Spleen (tissue), 11 donors: ENCODE data around the gene DNAH9. TPM values are rescaled to one million over a fixed set of nuclear protein-coding genes. Genes with fewer than 3 reads are reported as not detected.

ENCODE experiments used
- DNase-seq: peaks from one replicate; pipeline ENCODE4 v3.0.0-alpha.2; 2020
- H3K27ac ChIP-seq, 8 donors: fragments of 200-600 bp; sonication (generic) in 7 of 8; 1 replicate in 4 of 8; 2 replicates in 4 of 8; pipeline versions ENCODE4 v1.5.0 to v1.8.0; 2016 to 2021; ENCODE audit warnings: inconsistent platforms in 4 of 8, mild to moderate bottlenecking in 4 of 8, moderate library complexity in 1 of 8
- H3K27me3 ChIP-seq, 7 donors: fragments of 200-600 bp; sonication (generic) in 6 of 7; replicated peaks in 1 of 7; 1 replicate in 4 of 7; 2 replicates in 3 of 7; pipeline versions ENCODE4 v1.5.0 to v1.8.0; 2016 to 2021; ENCODE audit warnings: inconsistent platforms in 3 of 7, mild to moderate bottlenecking in 1 of 7
- H3K36me3 ChIP-seq, 6 donors: fragments of 200-600 bp; sonication (generic) in 5 of 6; 1 replicate in 4 of 6; 2 replicates in 2 of 6; pipeline versions ENCODE4 v1.5.0 to v1.8.0; 2016 to 2021; ENCODE audit warnings: inconsistent platforms in 2 of 6
- H3K4me1 ChIP-seq, 6 donors: fragments of 200-600 bp; sonication (generic) in 5 of 6; 1 replicate in 3 of 6; 2 replicates in 3 of 6; pipeline versions ENCODE4 v1.5.0 to v1.8.0; 2016 to 2021; ENCODE audit warnings: inconsistent platforms in 3 of 6
- H3K4me3 ChIP-seq, 8 donors: fragments of 200-600 bp; sonication (generic) in 7 of 8; 1 replicate in 4 of 8; 2 replicates in 4 of 8; pipeline versions ENCODE4 v1.5.0 to v1.8.0; 2016 to 2021; ENCODE audit warnings: inconsistent platforms in 4 of 8, mild to moderate bottlenecking in 4 of 8, moderate library complexity in 2 of 8
- H3K9me3 ChIP-seq, 8 donors: fragments of 200-600 bp; sonication (generic) in 7 of 8; 1 replicate in 4 of 8; 2 replicates in 4 of 8; pipeline versions ENCODE4 v1.5.0 to v1.8.0; 2016 to 2021; ENCODE audit warnings: inconsistent platforms in 4 of 8
- POLR2A ChIP-seq, 3 donors: fragments of 450-650 bp; IDR thresholded peaks; one replicate each; pipeline ENCODE4 v1.5.1; 2017; ENCODE audit warnings: antibody characterized with exemption in 3 of 3, mild to moderate bottlenecking in 1 of 3
- POLR2AphosphoS5 ChIP-seq, 3 donors: sonication (generic); formaldehyde crosslinking; IDR thresholded peaks; one replicate each; pipeline ENCODE4 v1.5.1; 2017; ENCODE audit warnings: antibody characterized with exemption in 3 of 3
- WGBS, 5 donors: extraction: QIAGEN DNeasy Blood & Tissue Kit in 3 of 5; methylation state at CpG; one replicate each; pipeline versions ENCODE4 v1.1.5 to v1.1.7; 2013 to 2018; 5-methylcytosine and 5-hydroxymethylcytosine counted together
- intact Hi-C: fragments of 100-400 bp; cut with DNase I; formaldehyde crosslinking; loops from one replicate; pipeline ENCODE4 v1.15.0; 2023; ENCODE audit warnings: low total_unique reads
- polyA plus RNA-seq, 3 donors: library from polyadenylated mRNA; stranded (reverse); fragments of 200-250 nt; gene quantifications; one replicate each; pipeline ENCODE4 v1.2.1, GENCODE V29; 2013
- total RNA-seq, 7 donors: library from RNA; depleted of rRNA in 3 of 7; stranded (reverse); fragments of >200 nt in 3 of 7; fragmentation: NEBNext Ultra II Directional in 4 of 7; extraction: Animal tissue kit (Norgen Biotek cat#: 25700) in 4 of 7; gene quantifications; one replicate each; pipeline versions ENCODE4 v1.1.0 to v1.2.1, GENCODE V29; 2016 to 2021
- TF ChIP-seq, protein P1 (sequence below), 11 experiments: fragments of 200-600 bp in 7 of 11; fragments of 450-650 bp in 4 of 11; sonication (generic) in 4 of 11; IDR thresholded peaks in 8 of 11; conservative IDR thresholded peaks in 3 of 11; 1 replicate in 7 of 11; 2 replicates in 4 of 11; pipeline versions ENCODE4 v1.4.0 to v1.8.0; 2016 to 2021; ENCODE audit warnings: antibody characterized with exemption in 11 of 11, inconsistent platforms in 4 of 11, mild to moderate bottlenecking in 1 of 11
- donor health status: healthy with polysubstance abuse.
- donor health status: DM: no; HTN: no; CAD: no; lungs with moderate emphysema.
- donor health status: DM: no; HTN: no; CAD: no.
- donor health status: Bipolar disorder and iron deficiency.
- donor health status: healthy.
- donor health status: DM: no; HTN: no; CAD: no.
- donor health status: DM: yes; HTN: yes; CAD: no.

Gene DNAH9
- total and polyA plus RNA-seq, 10 donors, result 0.06 to 0.92 (median 0.22) TPM; not detected in 2

DNA sequence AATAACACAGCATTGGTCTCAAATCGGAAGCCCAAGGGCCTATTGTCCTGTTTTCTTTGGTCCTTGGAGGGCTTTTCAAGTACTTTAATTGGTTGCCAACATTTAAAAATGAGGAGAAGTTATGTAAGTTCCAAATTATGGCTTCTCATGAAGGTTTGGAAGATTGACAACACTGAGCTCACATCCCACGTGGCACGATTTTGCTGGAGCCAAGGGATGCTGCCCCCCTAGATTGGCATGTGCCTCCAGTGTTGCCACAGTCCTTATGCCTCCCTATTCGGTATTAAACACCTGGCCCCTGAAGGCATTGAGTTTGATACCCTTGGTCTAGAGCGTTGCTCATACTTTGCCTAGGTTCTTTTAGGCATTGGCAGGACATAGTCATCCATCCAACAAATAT lies 291.0 kb downstream of the DNAH9 start:
- H3K27me3 ChIP-seq, result no peaks in the 10 kb centered on the region
- H3K9me3 ChIP-seq, result no peaks in the 10 kb centered on the region
- no peaks in the 10 kb centered on the region for H3K4me1 ChIP-seq
- TF ChIP-seq POLR2AphosphoS5 (IDR thresholded peaks at IDR 0.05) (no peak), POLR2A (IDR thresholded peaks at IDR 0.05) (no peak)
- TF ChIP-seq, protein P1, sequence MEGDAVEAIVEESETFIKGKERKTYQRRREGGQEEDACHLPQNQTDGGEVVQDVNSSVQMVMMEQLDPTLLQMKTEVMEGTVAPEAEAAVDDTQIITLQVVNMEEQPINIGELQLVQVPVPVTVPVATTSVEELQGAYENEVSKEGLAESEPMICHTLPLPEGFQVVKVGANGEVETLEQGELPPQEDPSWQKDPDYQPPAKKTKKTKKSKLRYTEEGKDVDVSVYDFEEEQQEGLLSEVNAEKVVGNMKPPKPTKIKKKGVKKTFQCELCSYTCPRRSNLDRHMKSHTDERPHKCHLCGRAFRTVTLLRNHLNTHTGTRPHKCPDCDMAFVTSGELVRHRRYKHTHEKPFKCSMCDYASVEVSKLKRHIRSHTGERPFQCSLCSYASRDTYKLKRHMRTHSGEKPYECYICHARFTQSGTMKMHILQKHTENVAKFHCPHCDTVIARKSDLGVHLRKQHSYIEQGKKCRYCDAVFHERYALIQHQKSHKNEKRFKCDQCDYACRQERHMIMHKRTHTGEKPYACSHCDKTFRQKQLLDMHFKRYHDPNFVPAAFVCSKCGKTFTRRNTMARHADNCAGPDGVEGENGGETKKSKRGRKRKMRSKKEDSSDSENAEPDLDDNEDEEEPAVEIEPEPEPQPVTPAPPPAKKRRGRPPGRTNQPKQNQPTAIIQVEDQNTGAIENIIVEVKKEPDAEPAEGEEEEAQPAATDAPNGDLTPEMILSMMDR (IDR thresholded peaks at IDR 0.05 in 8 of 11, conservative IDR thresholded peaks at IDR 0.05 in 3 of 11), result no peak
- H3K36me3 ChIP-seq, result no peaks in the 10 kb centered on the region
- no peak overlapping the region for H3K4me3 ChIP-seq
- no peak overlapping the region for H3K27ac ChIP-seq
- intact Hi-C loops, result no loop called here
- 76 to 93% (median 85%) methylated on average over 5 of the region's 5 CpGs for WGBS, 5 donors
- DNase-seq, result no peak

DNA sequence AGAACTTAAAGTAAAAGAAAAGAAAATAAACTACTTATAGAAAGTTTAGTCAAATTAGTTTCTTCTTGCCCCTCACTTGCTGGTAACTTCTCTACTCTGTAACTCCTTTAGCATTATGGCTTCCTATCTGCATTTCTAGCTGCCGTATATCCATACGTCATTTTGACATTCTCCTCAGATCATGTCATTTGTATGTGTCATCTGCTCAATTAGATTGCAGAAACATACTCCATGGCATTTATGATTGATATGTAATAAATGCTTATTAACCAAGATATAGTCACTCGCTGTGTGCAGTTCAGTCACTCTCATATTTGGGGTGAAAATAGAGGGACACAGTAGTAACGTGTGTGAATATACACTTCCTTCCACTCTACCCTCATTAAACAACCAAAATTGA lies 295.6 kb downstream of the DNAH9 start:
- H3K27me3 ChIP-seq, result no peaks in the 10 kb centered on the region
- DNase-seq, result no peak
- no peak overlapping the region for H3K27ac ChIP-seq
- H3K4me1 ChIP-seq, result no peaks in the 10 kb centered on the region
- WGBS, 5 donors, result 81 to 90% (median 88%) methylated on average over 4 of the region's 4 CpGs
- intact Hi-C loops, result no loop called here
- H3K4me3 ChIP-seq, result no peak overlapping the region
- no peaks in the 10 kb centered on the region for H3K9me3 ChIP-seq
- H3K36me3 ChIP-seq, result no peaks in the 10 kb centered on the region
- TF ChIP-seq POLR2A (IDR thresholded peaks at IDR 0.05) (no peak), POLR2AphosphoS5 (IDR thresholded peaks at IDR 0.05) (no peak)
- TF ChIP-seq, protein P1 (IDR thresholded peaks at IDR 0.05 in 8 of 11, conservative IDR thresholded peaks at IDR 0.05 in 3 of 11), result no peak

DNA sequence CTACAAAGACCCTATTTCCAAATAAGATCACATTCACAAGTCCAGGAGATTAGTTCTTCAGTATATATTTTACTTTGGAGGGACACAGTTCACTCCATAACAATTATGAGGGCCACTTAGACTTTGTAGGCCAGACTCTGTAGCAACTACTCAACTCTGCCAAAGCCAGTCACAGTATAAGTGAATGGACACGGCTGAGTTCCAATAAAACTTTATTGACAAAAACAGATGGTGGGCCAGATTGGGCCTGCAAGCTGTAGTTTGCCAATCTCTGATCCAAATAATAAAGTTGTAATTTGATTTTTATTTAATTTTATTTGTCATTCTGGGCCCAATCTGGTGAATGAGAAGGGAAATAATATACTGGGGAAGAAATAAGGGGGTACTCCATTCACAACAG lies 297.9 kb downstream of the DNAH9 start:
- whole genome bisulfite sequencing, 5 donors, result 86 to 97% (median 95%) methylated on average over 1 of the region's 1 CpG
- no peak for DNase-seq
- Histone ChIP-seq H3K9me3 (no peaks in the 10 kb centered on the region), H3K4me3 (no peak overlapping the region), H3K36me3 (no peaks in the 10 kb centered on the region), H3K4me1 (no peaks in the 10 kb centered on the region), H3K27ac (no peak overlapping the region), H3K27me3 (peaks cover 0 to 5% (median 0%) of the 10 kb centered on the region in 7 donors)
- TF ChIP-seq POLR2AphosphoS5 (IDR thresholded peaks at IDR 0.05) (no peak), POLR2A (IDR thresholded peaks at IDR 0.05) (no peak)
- intact Hi-C loops, result no loop called here

DNA sequence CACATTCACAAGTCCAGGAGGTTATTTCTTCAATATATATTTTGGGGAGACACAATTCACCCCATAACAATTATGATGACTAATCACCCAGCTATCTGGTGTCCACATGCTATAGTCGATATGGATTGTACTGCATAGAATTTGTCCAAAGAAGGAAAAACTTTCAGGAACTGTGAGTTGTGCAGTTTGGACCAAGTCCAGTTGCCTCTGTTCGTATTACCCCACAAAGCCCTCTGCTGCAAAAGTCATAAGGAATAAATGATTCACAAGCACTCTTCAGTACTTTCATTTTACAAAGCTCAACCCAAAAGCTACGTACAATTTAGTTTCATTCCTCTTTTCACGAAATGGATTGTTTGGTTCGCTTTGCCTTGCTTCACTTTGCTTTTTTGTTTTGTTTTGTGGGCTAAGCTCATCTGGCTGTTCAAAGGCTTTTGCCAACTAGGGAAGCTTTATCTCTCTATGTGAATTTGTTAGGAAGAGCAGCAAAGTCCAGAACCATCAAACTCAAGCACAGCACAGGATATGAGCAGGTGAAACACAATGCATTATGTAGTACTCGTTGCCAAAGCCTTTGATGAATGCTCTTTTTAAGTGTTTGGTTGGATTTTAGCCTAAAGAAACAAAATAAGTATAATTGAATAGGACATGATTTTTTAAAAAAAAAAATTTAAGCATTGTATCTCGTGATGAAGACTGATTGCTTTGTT lies 300.4 kb downstream of the DNAH9 start:
- no peak for DNase-seq
- no peaks in the 10 kb centered on the region for H3K9me3 ChIP-seq
- H3K27me3 ChIP-seq, result peaks cover 0 to 5% (median 0%) of the 10 kb centered on the region in 7 donors
- no peaks in the 10 kb centered on the region for H3K36me3 ChIP-seq
- no peaks in the 10 kb centered on the region for H3K4me1 ChIP-seq
- H3K4me3 ChIP-seq, result no peak overlapping the region
- 69 to 84% (median 74%) methylated on average over 7 of the region's 7 CpGs for WGBS, 5 donors
- intact Hi-C loops, result no loop called here
- no peak overlapping the region for H3K27ac ChIP-seq
- TF ChIP-seq POLR2AphosphoS5 (IDR thresholded peaks at IDR 0.05), result no peak
- TF ChIP-seq POLR2A (IDR thresholded peaks at IDR 0.05), result no peak
- TF ChIP-seq, protein P1 (IDR thresholded peaks at IDR 0.05 in 8 of 11, conservative IDR thresholded peaks at IDR 0.05 in 3 of 11), result no peak
